ENCODE data around the gene PYGB.

The PYGB gene

DNA sequence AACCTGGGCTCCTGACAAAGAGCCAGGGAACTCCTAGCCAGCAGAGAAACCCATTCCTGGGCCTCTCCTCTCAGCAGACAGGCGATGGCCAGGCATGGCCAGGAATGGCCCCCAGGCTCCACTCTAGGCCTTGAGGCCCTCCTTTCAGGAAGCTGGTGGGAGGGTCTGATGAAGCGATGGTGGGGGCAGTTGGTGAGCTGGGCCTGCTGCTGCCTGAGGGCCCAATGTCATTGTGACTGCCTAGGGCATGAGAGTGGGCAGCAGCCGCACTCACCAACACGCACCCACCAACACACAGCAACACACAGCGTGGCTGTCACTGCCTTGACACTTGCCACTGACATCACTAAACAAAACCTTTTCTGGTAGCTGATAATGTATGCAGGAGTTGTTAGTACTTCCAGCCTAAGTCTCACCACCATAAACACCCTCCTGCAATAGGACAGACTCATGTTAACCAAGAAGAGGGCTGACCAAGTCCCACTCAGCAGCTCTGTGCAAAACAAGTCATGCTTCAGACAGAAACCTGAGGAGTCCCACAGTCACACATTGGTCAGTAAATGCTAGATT, 73.5 kb downstream of the PYGB start:
- TF ChIP-seq, protein P1, sequence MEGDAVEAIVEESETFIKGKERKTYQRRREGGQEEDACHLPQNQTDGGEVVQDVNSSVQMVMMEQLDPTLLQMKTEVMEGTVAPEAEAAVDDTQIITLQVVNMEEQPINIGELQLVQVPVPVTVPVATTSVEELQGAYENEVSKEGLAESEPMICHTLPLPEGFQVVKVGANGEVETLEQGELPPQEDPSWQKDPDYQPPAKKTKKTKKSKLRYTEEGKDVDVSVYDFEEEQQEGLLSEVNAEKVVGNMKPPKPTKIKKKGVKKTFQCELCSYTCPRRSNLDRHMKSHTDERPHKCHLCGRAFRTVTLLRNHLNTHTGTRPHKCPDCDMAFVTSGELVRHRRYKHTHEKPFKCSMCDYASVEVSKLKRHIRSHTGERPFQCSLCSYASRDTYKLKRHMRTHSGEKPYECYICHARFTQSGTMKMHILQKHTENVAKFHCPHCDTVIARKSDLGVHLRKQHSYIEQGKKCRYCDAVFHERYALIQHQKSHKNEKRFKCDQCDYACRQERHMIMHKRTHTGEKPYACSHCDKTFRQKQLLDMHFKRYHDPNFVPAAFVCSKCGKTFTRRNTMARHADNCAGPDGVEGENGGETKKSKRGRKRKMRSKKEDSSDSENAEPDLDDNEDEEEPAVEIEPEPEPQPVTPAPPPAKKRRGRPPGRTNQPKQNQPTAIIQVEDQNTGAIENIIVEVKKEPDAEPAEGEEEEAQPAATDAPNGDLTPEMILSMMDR (conservative IDR thresholded peaks at IDR 0.05), result no peak

DNA sequence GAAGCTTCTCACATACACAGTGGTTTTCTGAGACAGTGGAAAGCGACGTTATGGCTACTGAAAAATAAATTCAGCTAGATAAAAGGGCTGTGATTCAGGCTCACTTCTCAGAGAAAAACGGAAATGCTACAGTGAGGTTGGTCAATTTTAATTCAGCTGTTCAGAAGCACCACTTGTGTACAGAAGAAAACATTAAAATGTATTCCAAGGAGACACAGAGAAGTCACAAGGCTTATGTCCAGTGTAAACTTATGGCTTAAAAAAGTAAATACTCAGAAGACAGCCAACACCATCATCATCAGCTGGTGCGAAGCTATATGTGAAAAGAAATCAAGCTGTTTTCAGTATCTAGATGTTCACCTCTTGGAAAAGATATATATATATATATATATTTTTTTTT, 74.1 kb downstream of the PYGB start:
- H3K27ac ChIP-seq, result peak overlapping the region; percentile 42
- TF ChIP-seq, protein P1 (conservative IDR thresholded peaks at IDR 0.05), result no peak

More for the DNA sequence above, 73.5 kb downstream of the PYGB start:
- peak overlapping the region; percentile 42 for H3K27ac ChIP-seq

DNA sequence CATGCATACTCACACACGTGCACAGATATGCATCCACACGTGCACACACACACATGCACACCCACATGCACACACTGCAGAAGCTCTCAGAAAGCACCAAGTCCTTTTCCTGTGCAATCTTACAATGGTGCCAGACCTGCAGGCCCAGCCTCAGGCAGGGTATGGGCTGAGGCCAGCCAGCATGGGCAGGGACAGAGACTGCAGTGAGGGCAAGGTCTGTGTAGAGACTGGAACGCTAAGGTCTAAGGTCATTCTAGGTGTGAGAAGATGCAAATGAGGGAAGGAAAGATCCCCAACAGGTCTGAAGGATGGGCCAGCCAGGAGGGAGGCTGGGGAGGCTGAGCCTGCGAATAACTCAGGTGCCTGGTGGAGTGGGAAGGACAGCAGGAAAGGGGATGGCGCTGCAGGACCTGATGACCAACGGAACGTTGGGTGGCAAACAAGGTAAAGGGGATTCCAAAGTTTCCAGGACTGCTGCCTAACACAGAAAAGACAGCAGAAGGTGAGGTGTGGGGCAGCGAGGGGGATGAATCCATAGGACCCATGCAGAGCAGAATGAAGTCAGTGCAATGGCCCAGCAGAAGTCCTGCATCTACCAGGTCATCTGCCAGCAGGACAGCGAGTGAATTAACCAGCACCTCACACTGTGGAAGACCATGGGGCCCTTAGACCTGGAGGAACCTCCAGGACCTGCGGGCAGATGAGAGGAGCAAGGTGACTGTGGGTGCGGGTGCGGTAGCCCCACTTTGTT, 75.8 kb downstream of the PYGB start:
- TF ChIP-seq, protein P1 (conservative IDR thresholded peaks at IDR 0.05), result no peak
- H3K27ac ChIP-seq, result no peak overlapping the region; the same call in 1 of the 2 replicates

DNA sequence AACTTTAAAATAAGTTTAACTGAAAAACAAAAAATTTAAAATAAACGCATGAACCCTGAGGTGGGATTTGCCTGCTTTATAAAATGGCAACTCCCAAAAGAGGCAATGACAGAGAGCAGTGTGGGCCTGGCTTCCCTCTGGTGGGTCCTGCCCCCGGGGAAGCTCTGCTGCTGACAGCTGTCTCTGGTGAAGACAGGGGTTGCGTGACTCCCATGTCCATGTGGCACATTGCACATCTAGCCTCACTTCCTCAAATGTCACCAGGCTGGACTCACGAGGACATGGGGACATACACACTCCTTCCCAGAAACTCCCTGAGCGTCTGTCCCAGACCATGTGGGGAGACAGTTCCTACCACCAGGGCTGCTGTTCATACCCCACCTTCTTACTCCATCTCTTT, 76.5 kb downstream of the PYGB start:
- H3K27ac ChIP-seq, result no peak overlapping the region
- TF ChIP-seq, protein P1 (conservative IDR thresholded peaks at IDR 0.05), result no peak

DNA sequence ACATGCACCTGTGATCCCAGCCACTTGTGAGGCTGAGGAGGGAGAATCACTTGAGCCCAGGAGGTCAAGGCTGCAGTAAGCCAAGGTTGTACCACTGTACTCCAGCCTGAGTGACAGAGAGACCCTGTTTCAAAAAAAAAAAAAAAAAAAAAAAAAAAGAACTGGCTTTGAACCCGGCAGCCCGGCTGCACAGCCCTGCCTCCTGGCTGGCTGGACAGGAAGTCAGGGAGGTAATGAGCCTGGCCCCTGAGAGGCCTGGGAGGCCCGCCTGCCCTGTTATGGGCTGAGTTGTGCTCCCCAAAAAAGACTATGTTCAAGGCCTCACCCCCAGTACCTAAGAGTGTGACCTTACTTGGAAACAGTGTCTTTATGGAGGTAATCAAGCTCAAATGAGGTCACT, 77.2 kb downstream of the PYGB start:
- H3K27ac ChIP-seq, result no peak overlapping the region
- TF ChIP-seq, protein P1 (conservative IDR thresholded peaks at IDR 0.05), result no peak

DNA sequence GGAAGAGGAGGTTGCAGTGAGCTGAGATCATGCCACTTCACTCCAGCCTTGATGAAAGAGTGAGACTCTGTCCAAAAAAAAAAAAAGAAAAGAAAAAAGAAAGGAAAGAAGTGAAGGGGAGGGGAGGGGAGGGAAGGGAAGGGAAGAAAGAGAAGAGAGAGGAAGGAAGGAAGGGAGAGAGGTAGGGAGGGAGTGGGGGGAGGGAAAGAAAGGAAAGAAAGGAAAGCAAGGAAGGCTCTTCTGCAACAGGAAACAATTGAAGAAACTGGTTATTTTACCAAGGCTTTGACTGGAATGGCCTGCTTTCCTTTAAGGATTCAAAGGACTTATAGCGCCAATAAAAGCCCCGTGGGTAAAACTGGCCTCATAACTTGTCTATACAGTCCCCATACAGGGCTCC, 78.1 kb downstream of the PYGB start:
- H3K27ac ChIP-seq, result no peak overlapping the region
- TF ChIP-seq, protein P1 (conservative IDR thresholded peaks at IDR 0.05), result no peak

DNA sequence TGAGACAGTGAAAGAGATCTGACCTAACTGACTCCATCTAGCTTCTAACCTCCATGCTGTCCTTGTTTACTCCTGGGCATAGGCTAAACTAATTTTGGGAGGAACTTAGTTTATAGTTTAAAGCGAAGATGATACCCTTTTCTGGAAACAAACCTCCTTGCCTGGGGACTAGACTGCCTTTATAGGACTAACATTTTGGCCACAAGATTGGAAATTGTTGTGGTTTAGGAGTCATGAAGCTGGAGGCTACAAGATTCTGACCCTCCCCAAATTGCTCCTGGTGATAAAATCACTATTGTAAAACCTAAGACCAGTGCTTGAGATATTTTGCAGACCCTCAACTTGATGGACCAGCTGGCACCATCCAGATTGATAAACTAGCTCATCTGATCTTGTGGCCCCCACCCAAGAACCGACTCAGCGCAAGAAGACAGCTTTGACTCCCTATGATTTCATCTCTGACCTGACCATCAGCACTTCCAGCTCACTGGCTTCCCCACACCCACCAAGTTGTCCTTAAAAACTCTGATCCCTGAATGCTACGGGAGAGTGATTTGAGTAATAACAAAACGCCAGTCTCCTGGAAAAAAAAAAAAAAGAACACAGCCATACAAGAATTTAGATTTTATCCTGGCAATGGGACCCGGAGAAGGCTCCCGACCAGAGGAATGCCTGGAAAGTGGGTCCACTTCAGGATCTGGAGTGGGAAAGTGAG, 79.8 kb downstream of the PYGB start:
- no peak overlapping the region for H3K27ac ChIP-seq
- TF ChIP-seq, protein P1 (conservative IDR thresholded peaks at IDR 0.05), result no peak

Data from VCaP (cell line).